NCI-H1092 (cell line): ENCODE data around the gene NAV1.
"Not testable (repeated sequence)": the region's sequence is repeated elsewhere in the genome, so short reads cannot be mapped to it uniquely, and the experiment has no call there.

ENCODE experiments used
- DNase-seq: peaks from one replicate; lab custom pipeline; 2025; lab: John Stamatoyannopoulos, UW

NAV1 gene

DNA sequence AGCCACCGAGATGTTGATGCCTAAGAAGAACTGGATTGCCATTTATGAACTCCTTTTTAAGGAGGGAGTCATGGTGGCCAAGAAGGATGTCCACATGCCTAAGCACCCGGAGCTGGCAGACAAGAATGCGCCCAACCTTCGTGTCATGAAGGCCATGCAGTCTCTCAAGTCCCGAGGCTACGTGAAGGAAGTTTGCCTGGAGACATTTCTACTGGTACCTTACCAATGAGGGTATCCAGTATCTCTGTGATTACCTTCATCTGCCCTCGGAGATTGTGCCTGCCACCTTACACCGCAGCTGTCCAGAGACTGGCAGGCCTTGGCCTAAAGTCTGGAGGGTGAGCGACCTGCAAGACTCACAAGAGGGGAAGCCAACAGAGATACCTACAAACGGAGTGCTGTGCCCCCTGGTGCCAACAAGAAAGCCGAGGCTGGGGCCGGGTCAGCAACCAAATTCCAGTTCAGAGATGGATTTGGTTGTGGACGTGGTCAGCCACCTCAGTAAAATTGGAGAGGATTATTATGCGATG is 18.8 kb upstream of the NAV1 start:
- not testable (repeated sequence) for DNase-seq

DNA sequence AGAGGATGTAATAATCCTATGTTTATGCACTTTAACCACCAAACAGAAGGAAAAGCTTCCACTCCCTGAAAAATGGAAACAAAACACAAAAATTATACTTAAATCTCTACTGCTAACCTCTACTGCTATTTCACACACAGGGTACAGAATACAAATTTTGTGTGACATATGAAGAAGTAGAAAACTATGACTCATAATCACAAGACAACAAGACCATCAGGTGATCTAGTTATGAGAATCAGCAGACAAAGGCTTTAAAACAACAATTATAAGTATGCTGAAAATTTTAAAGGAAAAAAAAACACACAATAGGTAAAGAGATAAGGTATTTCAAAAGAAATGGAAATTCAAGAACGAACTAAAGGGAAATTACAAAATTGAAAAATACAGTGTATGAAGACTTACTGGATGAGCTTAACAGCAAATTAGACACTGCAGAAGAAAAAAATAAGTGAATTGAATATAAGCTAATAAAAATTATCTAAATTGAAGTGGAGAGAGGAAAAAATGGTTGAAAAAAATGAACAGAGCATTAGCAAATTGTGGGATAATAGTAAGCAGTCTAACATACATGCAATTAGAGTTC is 13.6 kb upstream of the NAV1 start:
- no peak for DNase-seq

DNA sequence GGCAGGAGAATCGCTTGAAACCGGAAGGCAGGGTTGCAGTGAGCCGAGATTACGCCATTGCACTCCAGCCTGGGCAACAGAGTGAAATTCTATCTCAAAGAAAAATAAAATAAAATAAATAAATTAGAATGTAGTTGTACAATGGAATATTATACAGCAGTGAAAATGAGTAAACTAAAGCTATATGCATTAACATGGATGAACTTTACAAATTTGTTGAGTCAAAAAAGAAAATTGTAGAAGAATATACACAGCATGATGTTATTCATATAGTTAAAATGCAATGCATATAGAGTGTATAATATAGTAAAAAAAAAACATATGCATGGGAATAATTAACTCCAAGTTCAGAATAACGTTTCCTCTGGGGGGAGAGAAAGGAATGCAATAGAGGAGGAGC is 11.0 kb upstream of the NAV1 start:
- DNase-seq: no peak

DNA sequence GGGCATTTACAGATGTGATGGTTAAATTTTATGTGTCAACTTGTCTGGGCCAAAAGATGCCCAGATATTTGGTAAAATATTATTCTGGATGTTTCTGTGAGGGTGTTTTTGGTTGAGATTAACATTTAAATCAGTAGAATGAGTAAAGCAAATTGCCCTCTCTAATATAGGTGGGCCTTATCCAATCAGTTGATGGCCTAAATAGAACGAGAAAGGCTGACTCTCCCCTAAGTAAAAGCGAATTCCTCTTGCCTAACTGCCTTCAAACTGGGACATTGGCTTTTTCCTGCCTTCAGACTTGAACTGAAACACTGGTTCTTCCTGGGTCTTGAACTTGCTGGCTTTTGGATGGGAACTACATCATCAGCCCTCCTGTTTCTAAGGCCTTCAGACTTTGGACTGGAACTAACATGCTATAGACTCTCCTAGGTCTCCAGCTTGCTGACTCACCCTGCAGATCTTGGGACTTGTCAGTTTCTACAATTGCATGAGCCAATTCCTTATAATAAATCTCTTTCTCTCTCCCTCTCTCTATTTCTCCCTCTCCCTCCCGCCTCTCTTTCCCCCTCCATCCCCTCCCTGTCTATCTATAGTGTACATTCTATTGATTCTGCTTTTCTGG is 10.2 kb upstream of the NAV1 start:
- DNase-seq: no peak

DNA sequence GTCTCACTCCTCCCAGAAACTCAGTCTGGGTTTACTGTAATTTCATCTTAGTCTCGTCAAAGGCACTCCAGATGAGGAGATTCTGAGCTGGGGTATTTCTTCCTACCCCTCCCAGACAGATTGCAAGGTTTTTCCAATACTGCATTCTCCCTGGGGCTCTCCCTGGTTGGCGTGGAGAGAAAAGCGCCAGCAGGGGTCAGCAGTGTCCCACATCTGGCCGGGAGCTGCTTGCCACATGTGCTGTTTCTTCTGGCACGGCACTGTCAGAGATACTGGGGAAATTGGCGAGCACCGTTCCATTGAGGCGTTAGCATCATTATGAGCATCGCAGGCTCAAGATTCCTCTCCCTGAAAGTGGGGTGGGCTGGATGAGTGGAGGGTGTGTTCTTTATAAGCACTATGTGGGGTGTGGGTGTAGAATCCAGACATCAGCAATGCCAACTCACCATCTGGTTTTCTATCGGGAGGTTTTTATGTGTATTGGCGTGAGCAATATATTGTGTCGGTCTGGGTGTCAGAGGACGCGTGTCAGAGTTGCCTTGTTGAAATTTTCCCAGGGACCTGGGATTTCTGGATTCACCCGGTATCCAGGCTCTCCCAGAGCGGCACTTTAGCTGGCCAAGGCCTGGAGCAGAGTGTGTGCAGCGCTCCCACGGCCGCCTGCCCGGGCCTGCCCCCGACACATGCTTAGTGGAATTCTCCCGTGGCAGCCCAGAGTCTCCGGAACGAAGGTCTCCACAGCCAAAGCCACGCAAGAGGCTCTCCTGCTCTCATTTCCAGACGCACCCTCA is 8.0 kb upstream of the NAV1 start:
- DNase-seq: peak; percentile 59

DNA sequence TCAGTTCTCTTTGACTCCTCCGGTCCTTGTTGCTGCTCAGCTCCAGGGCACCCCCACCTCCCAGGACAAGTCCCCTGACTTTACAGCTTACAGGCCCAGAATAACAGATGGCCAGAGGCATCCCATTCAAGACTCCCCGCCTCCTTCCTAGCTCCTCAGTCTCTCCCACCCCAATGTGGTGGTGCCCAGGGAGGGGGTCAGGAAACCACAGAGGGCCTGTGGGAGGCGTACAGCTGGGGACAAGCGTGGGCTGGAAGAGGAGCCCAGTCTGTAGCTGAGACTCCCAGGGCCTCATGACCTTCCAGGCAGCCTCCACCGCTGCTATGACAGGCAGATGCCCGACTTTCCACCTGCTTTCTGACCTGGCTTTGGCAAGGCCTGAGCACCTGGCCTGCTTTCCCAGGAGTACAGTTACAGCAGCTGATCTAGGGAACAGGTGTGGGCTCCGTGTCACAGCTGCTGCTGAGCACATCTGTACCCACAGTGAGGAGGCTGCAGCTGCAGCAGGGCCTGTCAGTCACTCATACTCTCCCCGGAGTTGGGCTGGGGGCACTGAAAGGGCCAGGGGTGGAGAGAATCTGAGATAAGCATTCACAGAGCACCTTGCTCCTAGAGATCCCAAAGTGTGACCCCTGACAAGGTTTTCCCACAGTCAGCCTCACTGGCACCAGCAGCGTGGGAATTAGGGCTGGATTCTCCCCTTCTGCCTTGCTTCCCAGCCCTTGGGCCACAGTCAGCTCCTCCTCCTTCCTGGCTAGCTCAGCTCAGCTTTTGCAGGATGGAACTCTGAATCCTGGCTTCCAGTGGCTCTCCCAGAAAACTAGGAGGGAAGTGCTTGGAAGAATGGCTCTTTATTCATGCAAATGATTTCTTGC is 7.1 kb upstream of the NAV1 start:
- DNase-seq: no peak

DNA sequence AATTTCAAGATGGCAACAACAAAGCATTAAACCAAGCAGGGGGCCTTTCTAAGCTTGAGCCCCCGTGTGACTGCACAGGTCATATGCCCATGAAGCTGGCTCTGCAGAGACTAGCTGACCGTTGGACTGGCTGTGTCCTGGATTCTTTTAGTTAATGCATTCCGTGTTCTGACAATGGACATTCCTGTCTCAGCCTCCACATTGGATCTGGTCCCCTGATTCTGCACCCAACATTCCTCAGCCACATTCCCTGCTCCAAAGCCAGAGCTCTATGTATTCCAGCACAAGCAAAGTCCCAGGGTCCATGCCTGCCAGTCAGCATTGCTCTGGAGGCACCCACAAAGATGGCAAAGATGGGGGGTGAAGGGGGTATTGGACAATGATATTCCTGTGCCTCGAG is 5.1 kb upstream of the NAV1 start:
- no peak for DNase-seq

DNA sequence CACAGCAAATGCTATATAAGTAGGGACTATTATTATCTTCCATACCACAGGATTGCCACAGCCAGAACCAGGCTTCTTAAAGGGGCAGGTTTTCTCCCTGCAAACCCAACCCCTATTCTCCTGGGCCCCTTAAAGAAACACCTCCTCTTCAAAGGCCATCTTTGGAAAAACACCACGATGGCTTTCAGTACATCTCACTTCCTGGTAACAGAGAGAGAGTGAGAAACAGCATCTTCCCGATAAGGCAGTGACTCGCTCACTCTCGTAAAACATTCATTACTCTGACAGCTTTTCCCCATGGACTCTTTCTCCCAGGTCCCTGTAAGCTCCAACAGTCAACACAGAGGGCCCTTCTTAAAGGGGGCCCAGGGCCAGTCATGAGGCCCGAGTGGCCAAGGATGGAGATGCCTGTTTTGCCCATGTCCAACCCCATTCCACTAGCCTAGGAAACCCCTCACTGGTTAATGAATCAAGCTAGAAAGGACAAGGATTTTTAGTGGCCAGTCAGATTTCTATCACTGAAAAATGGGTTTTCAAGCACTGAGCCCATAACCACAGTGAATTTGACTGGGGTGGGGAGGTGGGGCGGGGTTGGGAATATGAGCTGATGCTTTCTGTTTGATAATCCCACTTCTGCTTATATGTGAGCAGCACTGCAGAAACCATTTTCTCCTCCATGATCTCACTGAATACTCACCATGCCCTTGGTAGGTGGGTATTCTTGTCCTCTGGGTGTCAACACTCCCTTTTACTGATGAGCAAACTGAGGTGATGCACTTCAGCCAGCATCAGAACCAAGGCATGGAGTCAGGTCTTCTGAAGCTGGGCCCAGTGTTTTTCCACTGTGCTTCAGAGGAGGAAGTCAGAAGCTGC is 3.6 kb upstream of the NAV1 start:
- no peak for DNase-seq

DNA sequence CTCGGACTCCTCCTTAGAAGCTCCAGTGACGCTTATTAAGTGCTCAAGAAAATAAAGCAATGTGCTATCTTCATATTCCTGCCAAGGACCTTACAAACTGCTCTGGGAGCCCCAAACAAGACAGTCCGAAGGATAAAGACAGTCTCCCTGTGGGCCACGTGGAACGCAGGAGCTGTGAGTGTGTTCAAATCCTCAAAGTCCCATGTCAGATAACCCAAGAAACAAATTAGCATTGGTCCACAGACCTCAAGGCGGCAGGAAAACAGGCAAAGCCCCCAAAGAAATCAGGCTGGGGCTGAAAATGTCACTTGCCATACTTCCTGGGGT is 3.0 kb upstream of the NAV1 start:
- DNase-seq: no peak

DNA sequence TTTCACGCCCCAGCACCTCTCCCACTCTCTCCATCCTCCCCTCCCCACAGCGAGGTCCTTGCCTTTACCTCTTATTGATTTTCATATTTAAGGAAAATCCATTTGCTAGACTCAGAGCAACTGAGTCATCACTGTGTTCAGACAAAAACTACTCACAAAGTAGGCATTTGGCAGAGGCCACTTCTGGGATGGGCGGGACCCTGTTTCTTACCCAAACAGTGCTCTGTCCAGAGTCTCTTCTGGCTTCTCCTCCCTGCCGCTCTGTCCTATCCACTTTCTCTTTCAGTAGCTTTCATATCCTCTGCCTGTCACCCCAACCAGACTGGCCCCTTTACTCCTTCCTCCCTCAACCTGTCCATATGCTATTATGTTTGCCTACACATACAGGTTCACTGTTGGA is 2.4 kb upstream of the NAV1 start:
- no peak for DNase-seq

DNA sequence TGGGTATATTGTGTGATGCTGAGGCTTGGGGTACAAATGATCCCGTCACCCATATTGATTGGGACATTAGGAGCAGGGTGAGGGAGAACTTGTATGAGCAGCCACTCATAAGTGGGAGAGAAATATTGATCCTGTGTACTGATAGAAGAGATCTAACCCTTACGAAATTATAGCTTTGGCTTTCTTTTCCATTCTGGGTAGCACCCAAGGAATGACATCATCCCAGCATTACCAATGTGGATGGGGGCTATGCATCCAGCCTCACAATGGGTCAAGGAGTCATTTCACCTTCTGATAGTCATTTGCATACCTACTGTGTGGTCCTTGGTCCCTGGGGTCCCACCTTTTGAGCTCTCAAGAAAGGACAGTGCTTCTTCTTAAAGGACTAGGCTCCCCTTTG is 1.9 kb upstream of the NAV1 start:
- DNase-seq: no peak

DNA sequence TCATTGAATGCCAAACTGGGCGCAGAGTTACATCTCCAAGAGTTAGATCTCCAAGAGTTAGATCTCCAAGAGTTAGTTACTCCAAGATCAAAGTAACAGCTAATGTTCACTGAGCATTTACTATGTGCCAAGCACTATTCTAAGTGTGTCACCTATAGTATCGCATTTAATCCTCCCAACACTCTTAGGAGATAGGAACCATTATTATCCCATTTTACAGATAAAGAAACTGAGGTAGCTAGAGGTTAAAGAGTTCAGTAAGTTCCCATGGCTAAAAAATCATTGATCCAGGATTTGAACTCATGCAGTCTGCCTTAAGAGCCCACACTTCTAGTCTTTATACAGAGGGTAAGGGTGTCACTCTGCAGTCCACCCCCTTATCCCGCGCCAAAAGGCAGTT is 1.5 kb upstream of the NAV1 start:
- no peak for DNase-seq

DNA sequence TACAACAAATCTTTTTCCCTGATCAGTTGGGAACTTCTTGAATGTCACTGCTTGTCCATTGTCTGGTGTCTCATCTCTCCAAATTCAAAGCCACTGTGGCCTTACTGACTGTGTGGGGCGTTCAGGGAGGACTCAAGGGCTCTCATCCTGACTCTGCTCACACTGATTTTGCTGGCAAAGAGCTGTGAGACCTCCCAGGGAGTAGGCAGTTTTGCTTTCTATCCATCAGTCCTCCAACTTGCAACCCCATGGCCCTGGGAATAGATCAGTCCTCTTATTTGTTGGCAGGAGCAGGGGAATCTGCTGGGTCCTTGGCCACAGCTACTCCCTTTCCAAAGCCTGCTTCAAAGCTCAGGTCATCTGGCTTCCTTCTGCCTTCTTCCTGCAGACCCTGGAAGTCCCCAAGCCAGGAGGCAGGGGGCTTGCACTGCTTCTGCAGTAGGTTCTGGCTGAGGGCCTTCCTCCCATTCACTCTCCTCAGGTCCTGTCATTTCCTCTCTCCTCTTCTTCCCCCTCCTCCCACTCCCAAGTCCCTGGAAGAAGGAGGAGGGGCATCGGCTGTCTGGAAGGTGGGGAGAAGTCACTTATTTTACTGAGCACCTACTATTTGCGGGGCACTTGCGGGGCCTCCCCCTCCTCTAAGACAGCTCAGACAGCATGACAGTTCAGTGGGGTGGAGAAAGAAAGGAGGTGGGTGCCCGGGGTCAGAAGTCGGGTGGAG is 876 bp upstream of the NAV1 start:
- no peak for DNase-seq

DNA sequence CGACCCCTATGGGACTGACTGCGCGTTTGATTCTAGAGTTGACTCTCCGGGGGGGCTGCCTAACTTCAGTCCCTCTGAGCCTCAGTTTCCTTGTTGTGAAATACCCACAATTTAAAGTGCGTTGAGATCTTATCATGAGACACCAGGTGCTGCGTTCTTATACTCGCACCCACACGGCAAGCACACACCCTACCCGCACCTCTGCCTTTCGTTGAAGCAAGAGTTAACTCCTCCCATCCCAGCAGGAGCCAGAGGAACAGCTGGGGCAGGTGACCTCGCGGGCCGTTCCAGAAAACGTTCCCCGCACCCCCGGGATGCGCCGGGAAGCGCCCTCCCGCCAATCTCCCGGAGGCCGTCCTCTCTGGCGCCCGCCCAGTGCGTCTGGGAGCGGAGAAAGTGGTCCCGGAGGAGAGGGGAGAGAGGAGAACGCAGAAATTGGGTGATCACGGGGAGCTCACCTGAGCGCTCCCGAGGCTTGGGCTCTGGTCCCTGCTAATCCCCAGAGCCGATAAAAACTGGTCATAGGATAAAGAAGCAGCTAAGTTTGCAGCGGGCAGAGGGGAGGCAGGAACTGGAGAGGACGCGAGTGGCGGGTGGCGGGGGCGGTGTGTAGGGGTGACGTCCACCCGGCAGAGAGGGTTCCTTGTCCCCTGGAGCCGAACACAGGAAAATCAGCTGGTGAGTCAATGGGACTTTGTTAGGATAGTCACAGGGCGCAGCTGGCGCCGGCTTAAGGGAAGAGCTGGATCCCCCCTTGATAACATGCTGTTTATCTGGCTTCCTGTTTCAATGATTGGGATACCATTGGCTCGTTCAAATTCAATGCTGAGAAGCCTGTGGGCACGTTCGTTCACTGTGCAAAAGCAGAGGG is 869 bp downstream of the NAV1 start:
- peak; percentile 59 for DNase-seq

DNA sequence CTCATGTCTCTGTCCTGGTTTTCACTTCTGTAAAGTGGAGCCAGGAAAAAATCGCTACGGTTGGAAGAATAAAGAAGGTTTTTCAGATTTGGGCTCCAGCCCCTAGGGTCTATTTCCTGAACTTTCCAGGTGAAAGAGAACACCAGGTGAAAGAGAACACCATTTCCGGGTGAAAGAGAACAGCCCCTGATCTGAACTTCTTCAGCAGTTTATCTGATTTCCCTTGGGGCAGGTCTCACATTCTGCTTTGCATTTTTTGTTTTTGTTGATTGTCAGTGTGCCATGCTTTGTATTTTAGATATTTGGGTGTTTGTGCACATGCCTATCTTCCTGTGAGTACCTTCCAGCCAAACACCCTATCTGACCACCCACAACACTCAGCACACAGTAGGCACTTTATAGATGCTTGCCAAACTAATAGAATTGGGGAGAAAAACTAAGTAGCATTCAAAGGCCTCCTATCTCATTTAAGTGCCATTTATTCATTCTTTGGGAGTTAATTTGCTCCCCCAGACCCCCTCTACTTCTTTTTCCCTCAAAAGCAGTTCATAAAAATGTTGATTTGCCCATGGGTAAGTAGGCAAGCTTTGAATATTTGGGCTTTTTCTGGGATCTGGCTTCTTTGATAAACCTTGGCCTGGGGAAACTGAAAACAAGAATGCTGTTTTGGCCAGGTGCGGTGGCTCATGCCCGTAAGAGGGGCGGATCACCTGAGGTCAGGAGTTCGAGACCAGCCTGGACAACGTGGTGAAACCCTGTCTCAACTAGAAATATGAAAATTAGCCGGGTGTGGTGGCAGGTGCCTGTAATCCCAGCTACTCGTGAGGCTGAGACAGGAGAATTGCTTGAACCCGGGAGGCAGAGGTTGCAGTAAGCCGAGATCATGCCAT is 2.2 kb downstream of the NAV1 start:
- DNase-seq: no peak

DNA sequence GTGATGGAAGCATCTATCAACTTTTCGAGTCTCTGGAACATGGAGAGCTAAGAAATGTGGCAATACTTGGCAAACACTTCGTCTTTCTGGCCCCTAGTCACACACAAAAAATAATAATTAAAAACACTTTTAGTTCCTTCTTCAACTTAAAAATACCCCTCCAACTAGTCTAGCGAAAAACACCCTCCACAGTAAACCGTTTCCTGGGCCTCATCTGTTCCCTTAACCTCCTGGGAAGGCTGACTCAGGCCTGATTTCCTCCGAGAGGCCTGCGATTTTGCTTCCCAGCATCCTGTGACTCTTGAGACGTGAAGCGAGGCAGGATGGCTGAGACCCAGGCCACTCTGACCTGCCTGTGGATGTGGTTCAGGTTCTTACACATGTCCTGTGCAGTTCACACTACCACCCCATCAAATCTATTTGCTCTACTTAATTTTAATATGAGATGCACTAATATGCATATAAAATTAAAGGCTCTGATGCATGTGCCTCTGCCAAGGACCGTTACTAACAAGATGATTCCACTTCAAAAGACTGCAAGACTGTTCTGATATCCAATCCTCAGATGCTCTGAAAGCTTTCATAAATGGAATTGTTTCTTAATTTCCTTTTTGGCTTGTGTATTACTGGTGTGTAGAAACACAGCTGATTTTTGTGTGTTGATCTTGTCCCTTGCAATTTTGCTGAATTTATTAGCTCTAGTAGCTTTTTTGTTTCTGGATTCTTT is 3.5 kb downstream of the NAV1 start:
- no peak for DNase-seq

DNA sequence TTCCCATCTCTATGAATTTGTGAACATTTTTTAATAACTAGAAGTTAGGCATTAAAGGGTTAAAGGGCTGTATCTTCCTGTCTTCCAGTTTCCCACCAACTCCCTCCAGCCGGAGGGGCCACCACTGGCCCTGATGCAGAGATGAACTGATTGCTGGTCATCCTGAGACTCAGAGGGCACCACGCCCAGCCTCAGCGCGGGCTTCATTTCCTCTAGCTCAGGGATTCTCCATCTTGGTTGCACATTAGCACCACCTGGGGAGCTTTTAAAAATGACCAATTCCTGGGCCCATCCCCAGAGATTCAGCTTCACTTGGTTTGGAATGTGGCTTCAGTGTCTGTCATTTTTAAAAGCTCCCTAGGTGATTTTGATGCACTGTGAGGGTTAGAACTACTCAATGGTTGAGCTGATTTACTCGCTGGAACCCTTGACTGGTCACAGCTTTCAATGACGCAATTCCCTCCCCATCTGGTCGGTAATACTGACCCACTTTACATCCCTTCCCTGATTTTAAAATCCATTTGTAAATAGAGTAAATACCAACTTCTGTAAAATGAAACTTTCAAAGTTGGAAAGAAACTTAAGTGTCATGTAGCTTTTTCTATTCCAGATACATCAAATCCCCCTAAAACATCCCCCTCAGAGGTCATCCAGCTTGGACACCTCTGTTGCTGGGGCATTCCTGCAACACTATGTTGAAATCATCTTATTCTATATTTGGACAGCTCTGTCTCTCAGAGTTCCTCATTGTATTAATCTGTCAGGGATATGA is 5.1 kb downstream of the NAV1 start:
- no peak for DNase-seq
